ENCODE data around the gene OR9G1. TPM values are rescaled to one million over a fixed set of nuclear protein-coding genes. Genes with fewer than 3 reads are reported as not detected.

OR9G1 gene
- total RNA-seq, 1 experiment from 2014 or later = not detected

Other genes with a start within 250 kb of the OR9G1 start
- not detected in 2 replicates for gene OR5M3, start 225.7 kb upstream of the OR9G1 start, total RNA-seq (2014; rRNA removed; shearing (Covaris generic))
- gene OR5M8, start 207.7 kb upstream of the OR9G1 start, total RNA-seq (2014; rRNA removed; shearing (Covaris generic)) = not detected in 2 replicates
- gene OR5M11, start 155.8 kb upstream of the OR9G1 start, total RNA-seq (2014; rRNA removed; shearing (Covaris generic)) = not detected in 2 replicates
- gene OR5M10, start 121.4 kb upstream of the OR9G1 start, total RNA-seq (2014; rRNA removed; shearing (Covaris generic)) = not detected in 2 replicates
- not detected in 2 replicates for gene OR5M1, start 84.2 kb upstream of the OR9G1 start, total RNA-seq (2014; rRNA removed; shearing (Covaris generic))
- gene OR5AP2, start 56.7 kb upstream of the OR9G1 start, total RNA-seq (2014; rRNA removed; shearing (Covaris generic)) = not detected in 2 replicates
- not detected in 2 replicates for gene OR5AR1, start 35.4 kb upstream of the OR9G1 start, total RNA-seq (2014; rRNA removed; shearing (Covaris generic))
- gene OR9G4, start 49.6 kb downstream of the OR9G1 start, total RNA-seq (2014; rRNA removed; shearing (Covaris generic)) = not detected in 2 replicates